ENCODE data around the gene C1QTNF5. TPM values are rescaled to one million over a fixed set of nuclear protein-coding genes. Genes with fewer than 3 reads are reported as not detected.

C1QTNF5 gene
- total RNA-seq, 4 donors from 2014 or later = 44.3 to 52.1 (median 45.6) TPM

GRCh38 chr11:119363851-119364590 lies 23.3 kb upstream of the C1QTNF5 start:
- peak; percentile 64 for ATAC-seq
- Histone ChIP-seq H3K27me3 (no peaks in the 10 kb centered on the region), H3K4me1 (peaks cover 15 to 95% (median 61%) of the 10 kb centered on the region in 3 donors), H3K9me3 (no peaks in the 10 kb centered on the region), H3K27ac (peak overlapping the region; percentile 83 to 97 (median 95)), H3K4me3 (peak overlapping the region; percentile 50 to 71), H3K36me3 (peaks cover 0 to 11% of the 10 kb centered on the region in 2 donors)
- peak; percentile 71 to 92 for TF ChIP-seq POLR2A (IDR thresholded peaks at IDR 0.05)
- TF ChIP-seq EP300 (IDR thresholded peaks at IDR 0.05) = no peak
- no peak for TF ChIP-seq CTCF (IDR thresholded peaks at IDR 0.05)
- peak; percentile 67 for TF ChIP-seq POLR2AphosphoS5 (IDR thresholded peaks at IDR 0.05)
- WGBS, 2 donors (ENCODE audit: low coverage in 1 of 2) = 40% methylated on average over 2 of the region's 88 CpGs; no CpG with 5 or more reads in 1 of the 2 donors

GRCh38 chr11:119363081-119363850 lies 22.6 kb upstream of the C1QTNF5 start:
- H3K36me3 ChIP-seq = peaks cover 0 to 18% of the 10 kb centered on the region in 2 donors
- H3K27me3 ChIP-seq = no peaks in the 10 kb centered on the region
- 18 to 64% methylated on average over 2 to 3 of the region's 44 CpGs for WGBS, 2 donors (ENCODE audit: low coverage in 1 of 2)
- H3K4me1 ChIP-seq = peaks cover 14 to 88% (median 53%) of the 10 kb centered on the region in 3 donors
- no peaks in the 10 kb centered on the region for H3K9me3 ChIP-seq
- peak overlapping the region; percentile 83 to 97 (median 95) for H3K27ac ChIP-seq
- no peak for TF ChIP-seq POLR2A (IDR thresholded peaks at IDR 0.05)
- ATAC-seq = no peak
- peak overlapping the region; percentile 50 to 71 for H3K4me3 ChIP-seq

DNA sequence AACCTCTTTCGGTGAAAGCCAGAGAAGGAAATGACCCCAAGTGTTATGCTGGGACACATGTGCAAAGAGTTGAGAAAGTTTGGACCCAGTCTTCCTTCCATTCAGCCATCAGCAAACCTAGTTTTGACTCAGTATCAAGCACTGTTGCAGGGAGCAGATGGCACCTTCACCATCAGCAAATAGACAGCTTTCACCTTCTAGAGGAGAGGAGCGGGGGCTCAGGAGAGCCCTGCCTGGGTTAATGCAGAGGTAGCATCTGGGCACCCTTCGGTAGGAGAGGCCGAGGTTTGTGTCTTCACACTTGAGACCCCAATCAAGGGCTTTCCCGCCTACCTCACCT lies 22.0 kb upstream of the C1QTNF5 start:
- Histone ChIP-seq H3K4me3 (peak overlapping the region in 1 of 2 donors; percentile 71), H3K4me1 (peaks cover 8 to 82% (median 48%) of the 10 kb centered on the region in 3 donors), H3K9me3 (no peaks in the 10 kb centered on the region), H3K36me3 (peaks cover 0 to 24% of the 10 kb centered on the region in 2 donors), H3K27me3 (no peaks in the 10 kb centered on the region), H3K27ac (peak overlapping the region; percentile 83 to 97 (median 95))
- TF ChIP-seq CTCF (IDR thresholded peaks at IDR 0.05) (no peak), POLR2AphosphoS5 (IDR thresholded peaks at IDR 0.05) (no peak), EP300 (IDR thresholded peaks at IDR 0.05) (no peak), POLR2A (IDR thresholded peaks at IDR 0.05) (no peak)
- ATAC-seq = no peak
- 70 to 90% methylated on average over 1 to 2 of the region's 5 CpGs for WGBS, 2 donors (ENCODE audit: low coverage in 1 of 2)

GRCh38 chr11:119361941-119362725 lies 21.4 kb upstream of the C1QTNF5 start:
- Histone ChIP-seq H3K4me3 (peak overlapping the region in 1 of 2 donors; percentile 71), H3K9me3 (no peaks in the 10 kb centered on the region), H3K4me1 (peaks cover 3 to 81% (median 42%) of the 10 kb centered on the region in 3 donors), H3K36me3 (peaks cover 0 to 30% of the 10 kb centered on the region in 2 donors), H3K27ac (peak overlapping the region; percentile 83 to 97 (median 95)), H3K27me3 (no peaks in the 10 kb centered on the region)
- 41 to 68% methylated on average over 8 to 11 of the region's 11 CpGs for WGBS, 2 donors (ENCODE audit: low coverage in 1 of 2)
- ATAC-seq = no peak
- TF ChIP-seq POLR2A (IDR thresholded peaks at IDR 0.05) (no peak), CTCF (IDR thresholded peaks at IDR 0.05) (no peak), EP300 (IDR thresholded peaks at IDR 0.05) (no peak), POLR2AphosphoS5 (IDR thresholded peaks at IDR 0.05) (peak; percentile 60)

Measured in gastroesophageal sphincter (tissue), 4 donors.